OCI-LY3 (cell line): ENCODE results near the gene RAB11FIP4.

Experiments used
- EZH2phosphoT487 ChIP-seq: fragments of 200-600 bp; shearing (Covaris generic); IDR thresholded peaks from 2 replicates; pipeline ENCODE4 v1.6.1; 2018; ENCODE audit warnings: antibody characterized with exemption, mixed run types, low read depth
- TF ChIP-seq, protein P1 (sequence below): fragments of 200-600, 300-600 bp; sonication (generic); IDR thresholded peaks from 2 replicates; pipeline ENCODE4 v1.5.1; 2014; ENCODE audit warnings: antibody characterized with exemption, low read length, low read depth

DNA sequence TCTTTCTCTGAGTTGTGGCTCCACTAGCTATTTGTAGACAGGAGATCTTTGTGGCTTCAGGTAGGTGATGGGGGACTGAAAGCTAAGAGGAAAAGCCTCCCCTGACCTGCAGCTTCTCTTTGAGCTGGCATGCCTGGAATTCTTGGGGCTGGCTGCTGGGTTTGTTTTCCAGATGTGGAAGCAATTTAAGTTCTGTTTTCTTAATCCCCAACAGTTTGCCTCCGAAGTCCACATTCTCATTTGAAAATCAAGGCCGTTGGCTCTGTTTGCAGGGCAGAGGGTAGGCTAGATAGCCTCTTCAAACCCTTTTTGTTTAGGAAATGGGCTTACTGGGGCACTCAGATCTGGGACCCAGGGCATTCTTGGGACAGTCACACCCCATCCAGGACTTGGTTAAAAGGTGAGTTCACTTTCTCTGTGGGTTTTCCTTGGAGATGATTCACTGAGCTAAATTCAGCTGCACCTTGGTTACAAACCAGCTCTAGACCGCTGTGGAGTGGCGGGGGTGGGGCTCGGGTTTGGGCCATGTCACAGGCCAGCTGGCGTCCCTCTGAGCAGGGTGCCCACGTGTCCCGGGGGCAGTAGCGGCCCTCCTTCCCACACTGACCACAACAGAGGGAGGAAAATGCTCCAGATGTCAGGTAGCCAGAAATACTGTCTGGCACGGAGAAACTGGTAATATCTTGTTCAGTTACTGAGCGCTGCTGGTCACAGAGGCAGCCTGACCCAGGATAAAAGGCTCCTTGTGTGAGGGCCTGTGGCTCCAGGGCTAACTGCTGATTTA, 108.5 kb downstream of the RAB11FIP4 start:
- TF ChIP-seq, protein P1, sequence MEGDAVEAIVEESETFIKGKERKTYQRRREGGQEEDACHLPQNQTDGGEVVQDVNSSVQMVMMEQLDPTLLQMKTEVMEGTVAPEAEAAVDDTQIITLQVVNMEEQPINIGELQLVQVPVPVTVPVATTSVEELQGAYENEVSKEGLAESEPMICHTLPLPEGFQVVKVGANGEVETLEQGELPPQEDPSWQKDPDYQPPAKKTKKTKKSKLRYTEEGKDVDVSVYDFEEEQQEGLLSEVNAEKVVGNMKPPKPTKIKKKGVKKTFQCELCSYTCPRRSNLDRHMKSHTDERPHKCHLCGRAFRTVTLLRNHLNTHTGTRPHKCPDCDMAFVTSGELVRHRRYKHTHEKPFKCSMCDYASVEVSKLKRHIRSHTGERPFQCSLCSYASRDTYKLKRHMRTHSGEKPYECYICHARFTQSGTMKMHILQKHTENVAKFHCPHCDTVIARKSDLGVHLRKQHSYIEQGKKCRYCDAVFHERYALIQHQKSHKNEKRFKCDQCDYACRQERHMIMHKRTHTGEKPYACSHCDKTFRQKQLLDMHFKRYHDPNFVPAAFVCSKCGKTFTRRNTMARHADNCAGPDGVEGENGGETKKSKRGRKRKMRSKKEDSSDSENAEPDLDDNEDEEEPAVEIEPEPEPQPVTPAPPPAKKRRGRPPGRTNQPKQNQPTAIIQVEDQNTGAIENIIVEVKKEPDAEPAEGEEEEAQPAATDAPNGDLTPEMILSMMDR = no peak
- TF ChIP-seq EZH2phosphoT487 = no peak
